Measurements from ENCODE around the gene ASPG. TPM values are rescaled to one million over a fixed set of nuclear protein-coding genes. Genes with fewer than 3 reads are reported as not detected.

The ASPG gene
- total and polyA plus RNA-seq, 8 donors, result 1.4 to 32.2 (median 11.4) TPM

- no peaks in the 10 kb centered on the region for H3K9me3 ChIP-seq
- no peaks in the 10 kb centered on the region for H3K36me3 ChIP-seq
- ATAC-seq (no peak), DNase-seq (peak in 1 of 4 donors; percentile 64)
- H3K27ac ChIP-seq, result no peak overlapping the region
- no peak overlapping the region for H3K4me3 ChIP-seq
- peaks cover 0 to 49% of the 10 kb centered on the region in 2 donors for H3K27me3 ChIP-seq
- TF ChIP-seq CTCF (IDR thresholded peaks at IDR 0.05), result no peak
- peaks cover 0 to 8% of the 10 kb centered on the region in 2 donors for H3K4me1 ChIP-seq
- intact Hi-C loops (cut with DNase I), result no loop called here
These were observed 7.4 kb downstream of the ASPG start for GRCh38 chr14:104092931-104093365.

- H3K27me3 ChIP-seq, result peaks cover 0 to 46% of the 10 kb centered on the region in 2 donors
- H3K9me3 ChIP-seq, result no peaks in the 10 kb centered on the region
- peaks cover 0 to 8% of the 10 kb centered on the region in 2 donors for H3K4me1 ChIP-seq
- DNase-seq (peak in 1 of 4 donors; percentile 71), ATAC-seq (peak; percentile 29)
- no peaks in the 10 kb centered on the region for H3K36me3 ChIP-seq
- H3K27ac ChIP-seq, result no peak overlapping the region
- no peak overlapping the region for H3K4me3 ChIP-seq
- no peak for TF ChIP-seq CTCF (IDR thresholded peaks at IDR 0.05)
- intact Hi-C loops (cut with DNase I), result no loop called here
These were observed 8.0 kb downstream of the ASPG start for GRCh38 chr14:104093366-104094055.

GRCh38 chr14:104094056-104094708, 8.7 kb downstream of the ASPG start:
- TF ChIP-seq CTCF (IDR thresholded peaks at IDR 0.05), result no peak
- Histone ChIP-seq H3K27ac (no peak overlapping the region), H3K4me1 (peaks cover 0 to 8% of the 10 kb centered on the region in 2 donors), H3K36me3 (no peaks in the 10 kb centered on the region), H3K4me3 (no peak overlapping the region), H3K9me3 (no peaks in the 10 kb centered on the region), H3K27me3 (peaks cover 0 to 46% of the 10 kb centered on the region in 2 donors)
- no peak for DNase-seq
- intact Hi-C loops (cut with DNase I), result no loop called here
- ATAC-seq, result no peak

- H3K9me3 ChIP-seq, result no peaks in the 10 kb centered on the region
- DNase-seq (peak in 3 of 4 donors; percentile 53 to 92 (median 71)), ATAC-seq (peak; percentile 90)
- H3K4me1 ChIP-seq, result peaks cover 0 to 8% of the 10 kb centered on the region in 2 donors
- H3K27me3 ChIP-seq, result peaks cover 0 to 46% of the 10 kb centered on the region in 2 donors
- no peak overlapping the region for H3K4me3 ChIP-seq
- TF ChIP-seq CTCF (IDR thresholded peaks at IDR 0.05), result peak; percentile 86 to 93
- H3K27ac ChIP-seq, result no peak overlapping the region
- intact Hi-C loops (cut with DNase I), result no loop called here
- no peaks in the 10 kb centered on the region for H3K36me3 ChIP-seq
These were observed 9.4 kb downstream of the ASPG start for GRCh38 chr14:104094709-104095425.

Measured in left lung (tissue), 10 donors.